SK-N-MC (cell line): ENCODE data around the gene MRPL49.

Experiments
- EZH2 ChIP-seq: fragments of 200-600 bp; sonication (generic); IDR thresholded peaks from one replicate; pipeline ENCODE4 v1.6.1; 2017; ENCODE audit warnings: antibody characterized with exemption
- POLR2AphosphoS5 ChIP-seq: IDR thresholded peaks from 2 replicates; pipeline ENCODE4 v1.6.1; 2012; ENCODE audit warnings: mild to moderate bottlenecking, low read depth, low read length, borderline replicate concordance

DNA sequence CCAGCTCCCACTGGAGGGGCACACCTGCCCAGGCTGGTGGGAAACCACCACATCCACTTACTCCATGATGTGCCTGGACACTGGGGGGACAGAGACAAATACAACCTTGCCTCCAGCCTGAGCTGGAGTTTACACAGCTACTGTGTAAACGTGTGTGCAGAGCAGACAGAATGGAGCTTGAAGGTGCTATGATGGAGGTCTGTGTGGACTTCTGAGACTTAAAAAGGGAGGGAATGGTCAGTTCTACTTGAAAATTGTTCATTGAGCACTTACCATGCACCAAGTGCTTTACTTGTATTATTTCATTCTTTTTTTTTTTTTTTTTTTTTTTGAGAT, 49.5 kb upstream of the MRPL49 start:
- TF ChIP-seq EZH2 (no peak), POLR2AphosphoS5 (no peak)
